Lung (tissue), 12 donors: ENCODE data around the gene RBM25. TPM values are rescaled to one million over a fixed set of nuclear protein-coding genes. Genes with fewer than 3 reads are reported as not detected.

Source experiments
- ATAC-seq: fragments of 200-7000 bp; cut with Tn5 transposase; one replicate; pipeline ENCODE4 v1.9.1; 2020; ENCODE audit warnings: moderate number of reproducible peaks; ENCODE audit not compliant: insufficient read depth, low FRiP score
- DNase-seq, 3 donors: peaks; one replicate each; pipeline ENCODE4 v3.0.0-alpha.2; 2013 to 2017
- H3K27ac ChIP-seq, 2 donors: one replicate each; pipeline ENCODE4 v1.5.1; 2013; ENCODE audit warnings: mild to moderate bottlenecking in 2 of 2, moderate library complexity in 2 of 2, control low read depth in 1 of 2, inconsistent platforms in 1 of 2, low read depth in 1 of 2, low read length in 1 of 2
- H3K27me3 ChIP-seq, 3 donors: one replicate each; pipeline ENCODE4 v1.5.1; 2013; ENCODE audit warnings: low read length in 2 of 3; ENCODE audit not compliant: control insufficient read depth in 3 of 3, insufficient read depth in 3 of 3
- H3K36me3 ChIP-seq, 4 donors: one replicate each; pipeline ENCODE4 v1.5.1; 2013; ENCODE audit warnings: low read length in 4 of 4, mild to moderate bottlenecking in 1 of 4, moderate library complexity in 1 of 4; ENCODE audit not compliant: control insufficient read depth in 4 of 4, insufficient read depth in 4 of 4
- H3K4me1 ChIP-seq, 5 donors: one replicate each; pipeline ENCODE4 v1.5.1; 2013; ENCODE audit warnings: low read length in 5 of 5, mild to moderate bottlenecking in 2 of 5, moderate library complexity in 1 of 5; ENCODE audit not compliant: control insufficient read depth in 5 of 5, insufficient read depth in 5 of 5
- H3K4me3 ChIP-seq: one replicate; pipeline ENCODE4 v1.5.1; 2013; ENCODE audit warnings: mild to moderate bottlenecking, control low read depth, moderate library complexity
- H3K9ac ChIP-seq, 2 donors: one replicate each; pipeline ENCODE4 v1.5.1; 2013; ENCODE audit warnings: low read length in 2 of 2, control low read depth in 1 of 2; ENCODE audit not compliant: insufficient read depth in 1 of 2
- H3K9me3 ChIP-seq, 4 donors: one replicate each; pipeline ENCODE4 v1.5.1; 2013; ENCODE audit warnings: low read length in 3 of 4, mild to moderate bottlenecking in 1 of 4, moderate library complexity in 1 of 4; ENCODE audit not compliant: control insufficient read depth in 4 of 4, insufficient read depth in 3 of 4
- CTCF ChIP-seq: IDR thresholded peaks from 2 replicates; pipeline ENCODE4 v1.5.1; 2012; ENCODE audit warnings: mild to moderate bottlenecking; ENCODE audit errors: control extremely low read depth, extremely low read depth
- WGBS, 2 donors: extraction: QIAGEN DNeasy Blood & Tissue Kit; methylation state at CpG; one replicate each; pipeline ENCODE4 v1.1.7; 2013; 5-methylcytosine and 5-hydroxymethylcytosine counted together
- polyA plus RNA-seq, 2 donors: library from polyadenylated mRNA; stranded (reverse); fragments of 200-250 nt; gene quantifications; one replicate each; pipeline ENCODE4 v1.2.1, GENCODE V29; 2013
- total RNA-seq, 2 donors: library from RNA; depleted of rRNA in 1 of 2; stranded (reverse); fragments of >200 nt in 1 of 2; gene quantifications; one replicate each; pipeline ENCODE4 v1.2.1, GENCODE V29; 2014 to 2021
- donor health status: control.
- donor health status: control.
- donor health status: Bipolar disorder and iron deficiency.
- donor health status: healthy.
- donor health status: DM: yes; HTN: yes; CAD: no.

The RBM25 gene
- total and polyA plus RNA-seq, 4 donors, result 27.9 to 103 (median 55.0) TPM

- Histone ChIP-seq H3K4me1 (peaks cover 0 to 3% (median 0%) of the 10 kb centered on the region in 5 donors), H3K4me3 (no peak overlapping the region), H3K27ac (no peak overlapping the region), H3K27me3 (no peaks in the 10 kb centered on the region), H3K36me3 (peaks cover 2 to 8% (median 3%) of the 10 kb centered on the region in 4 donors), H3K9ac (no peak overlapping the region), H3K9me3 (no peaks in the 10 kb centered on the region)
- DNase-seq (no peak), ATAC-seq (no peak)
- no peak for TF ChIP-seq CTCF
- WGBS, 2 donors, result 91 to 96% methylated on average over 5 of the region's 5 CpGs
Measured at GRCh38 chr14:73143003-73143402, 84.7 kb downstream of the RBM25 start.

GRCh38 chr14:73143617-73144016 lies 85.3 kb downstream of the RBM25 start:
- no peak for ATAC-seq

GRCh38 chr14:73145371-73145770 lies 87.0 kb downstream of the RBM25 start:
- no peak for TF ChIP-seq CTCF
- DNase-seq, result no peak
- H3K4me3 ChIP-seq, result no peak overlapping the region
- no peak overlapping the region for H3K27ac ChIP-seq
- WGBS, 2 donors, result 93 to 96% methylated on average over 3 of the region's 3 CpGs
- no peaks in the 10 kb centered on the region for H3K9me3 ChIP-seq
- no peak overlapping the region for H3K9ac ChIP-seq
- H3K4me1 ChIP-seq, result peaks cover 0 to 3% (median 0%) of the 10 kb centered on the region in 5 donors
- peaks cover 7 to 13% (median 9%) of the 10 kb centered on the region in 4 donors for H3K36me3 ChIP-seq
- no peak for ATAC-seq
- no peaks in the 10 kb centered on the region for H3K27me3 ChIP-seq

More at GRCh38 chr14:73143617-73144016, 85.3 kb downstream of the RBM25 start:
- no peak overlapping the region for H3K4me3 ChIP-seq
- no peak for TF ChIP-seq CTCF
- no peak for DNase-seq
- H3K9me3 ChIP-seq, result no peaks in the 10 kb centered on the region
- no peak overlapping the region for H3K27ac ChIP-seq
- H3K27me3 ChIP-seq, result no peaks in the 10 kb centered on the region
- no peak overlapping the region for H3K9ac ChIP-seq
- peaks cover 0 to 3% (median 0%) of the 10 kb centered on the region in 5 donors for H3K4me1 ChIP-seq
- WGBS, 2 donors, result 94 to 97% methylated on average over 3 of the region's 3 CpGs
- H3K36me3 ChIP-seq, result peaks cover 3 to 8% (median 7%) of the 10 kb centered on the region in 4 donors

- no peak for TF ChIP-seq CTCF
- 82 to 91% methylated on average over 3 of the region's 3 CpGs for WGBS, 2 donors
- DNase-seq, result no peak
- Histone ChIP-seq H3K4me3 (no peak overlapping the region), H3K36me3 (peaks cover 7 to 13% (median 9%) of the 10 kb centered on the region in 4 donors), H3K27ac (no peak overlapping the region), H3K27me3 (no peaks in the 10 kb centered on the region), H3K9ac (no peak overlapping the region), H3K9me3 (no peaks in the 10 kb centered on the region), H3K4me1 (peaks cover 0 to 3% (median 0%) of the 10 kb centered on the region in 5 donors)
- ATAC-seq, result no peak
Measured at GRCh38 chr14:73146111-73146510, 87.8 kb downstream of the RBM25 start.
